Measurements from ENCODE around the gene PTGDS.

DNA sequence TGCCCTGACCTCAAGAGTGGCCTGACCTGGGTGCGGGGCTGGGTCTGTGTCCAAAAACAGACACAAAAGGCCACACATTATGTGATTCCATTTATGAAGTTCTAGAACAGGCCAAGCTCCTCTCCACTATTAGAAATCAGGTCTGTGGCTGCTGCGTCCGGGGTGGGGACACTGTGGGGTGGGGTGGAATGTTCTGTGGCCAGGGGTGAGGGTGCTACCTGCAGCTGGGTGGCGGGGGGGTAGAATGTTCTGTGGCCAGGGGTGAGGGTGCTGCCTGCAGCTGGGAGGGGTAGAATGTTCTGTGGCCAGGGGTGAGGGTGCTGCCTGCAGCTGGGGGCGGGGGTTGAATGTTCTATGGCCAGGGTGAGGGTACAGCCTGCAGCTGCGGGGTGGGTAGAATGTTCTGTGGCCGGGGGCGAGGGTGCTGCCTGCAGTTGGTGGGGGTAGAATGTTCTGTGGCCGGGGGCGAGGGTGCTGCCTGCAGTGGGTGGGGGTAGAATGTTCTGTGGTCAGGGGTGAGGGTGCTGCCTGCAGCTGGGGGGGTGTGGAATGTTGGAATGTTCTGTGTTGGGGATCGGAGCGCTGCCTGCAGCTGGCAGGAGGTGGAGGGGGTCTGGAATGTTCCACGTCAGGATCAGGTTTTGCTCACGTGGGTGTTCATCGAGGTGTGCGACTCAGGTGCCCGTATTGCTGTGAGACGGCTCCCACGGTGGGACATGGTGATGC lies 16.9 kb upstream of the PTGDS start:
- TF ChIP-seq, protein P1, sequence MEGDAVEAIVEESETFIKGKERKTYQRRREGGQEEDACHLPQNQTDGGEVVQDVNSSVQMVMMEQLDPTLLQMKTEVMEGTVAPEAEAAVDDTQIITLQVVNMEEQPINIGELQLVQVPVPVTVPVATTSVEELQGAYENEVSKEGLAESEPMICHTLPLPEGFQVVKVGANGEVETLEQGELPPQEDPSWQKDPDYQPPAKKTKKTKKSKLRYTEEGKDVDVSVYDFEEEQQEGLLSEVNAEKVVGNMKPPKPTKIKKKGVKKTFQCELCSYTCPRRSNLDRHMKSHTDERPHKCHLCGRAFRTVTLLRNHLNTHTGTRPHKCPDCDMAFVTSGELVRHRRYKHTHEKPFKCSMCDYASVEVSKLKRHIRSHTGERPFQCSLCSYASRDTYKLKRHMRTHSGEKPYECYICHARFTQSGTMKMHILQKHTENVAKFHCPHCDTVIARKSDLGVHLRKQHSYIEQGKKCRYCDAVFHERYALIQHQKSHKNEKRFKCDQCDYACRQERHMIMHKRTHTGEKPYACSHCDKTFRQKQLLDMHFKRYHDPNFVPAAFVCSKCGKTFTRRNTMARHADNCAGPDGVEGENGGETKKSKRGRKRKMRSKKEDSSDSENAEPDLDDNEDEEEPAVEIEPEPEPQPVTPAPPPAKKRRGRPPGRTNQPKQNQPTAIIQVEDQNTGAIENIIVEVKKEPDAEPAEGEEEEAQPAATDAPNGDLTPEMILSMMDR (IDR thresholded peaks at IDR 0.05), result no peak
- TF ChIP-seq POLR2A (IDR thresholded peaks at IDR 0.05), result no peak
